Measurements from ENCODE around the gene CYB5A.

DNA sequence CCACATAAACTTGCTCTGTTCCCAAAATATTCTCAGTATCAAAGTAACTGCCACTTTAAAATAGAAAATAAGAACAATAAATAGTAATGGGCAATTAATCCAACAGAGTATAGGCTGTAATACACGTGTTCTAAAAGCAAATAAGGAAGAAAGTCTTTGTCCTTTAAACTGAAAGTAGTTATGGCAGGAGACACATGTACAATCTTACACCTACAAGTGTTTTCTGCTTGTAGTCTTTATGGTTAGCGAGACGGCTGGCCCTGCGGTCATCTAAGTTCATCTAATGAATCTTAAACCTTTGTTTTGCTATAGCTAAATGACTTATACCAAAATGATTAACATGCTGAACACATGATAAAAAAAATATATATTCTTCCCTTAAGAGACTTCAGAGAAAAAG, 32.4 kb downstream of the CYB5A start:
- TF ChIP-seq, protein P1, sequence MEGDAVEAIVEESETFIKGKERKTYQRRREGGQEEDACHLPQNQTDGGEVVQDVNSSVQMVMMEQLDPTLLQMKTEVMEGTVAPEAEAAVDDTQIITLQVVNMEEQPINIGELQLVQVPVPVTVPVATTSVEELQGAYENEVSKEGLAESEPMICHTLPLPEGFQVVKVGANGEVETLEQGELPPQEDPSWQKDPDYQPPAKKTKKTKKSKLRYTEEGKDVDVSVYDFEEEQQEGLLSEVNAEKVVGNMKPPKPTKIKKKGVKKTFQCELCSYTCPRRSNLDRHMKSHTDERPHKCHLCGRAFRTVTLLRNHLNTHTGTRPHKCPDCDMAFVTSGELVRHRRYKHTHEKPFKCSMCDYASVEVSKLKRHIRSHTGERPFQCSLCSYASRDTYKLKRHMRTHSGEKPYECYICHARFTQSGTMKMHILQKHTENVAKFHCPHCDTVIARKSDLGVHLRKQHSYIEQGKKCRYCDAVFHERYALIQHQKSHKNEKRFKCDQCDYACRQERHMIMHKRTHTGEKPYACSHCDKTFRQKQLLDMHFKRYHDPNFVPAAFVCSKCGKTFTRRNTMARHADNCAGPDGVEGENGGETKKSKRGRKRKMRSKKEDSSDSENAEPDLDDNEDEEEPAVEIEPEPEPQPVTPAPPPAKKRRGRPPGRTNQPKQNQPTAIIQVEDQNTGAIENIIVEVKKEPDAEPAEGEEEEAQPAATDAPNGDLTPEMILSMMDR (IDR thresholded peaks at IDR 0.05), result no peak
- TF ChIP-seq POLR2A (IDR thresholded peaks at IDR 0.05), result no peak

Data from uterus (tissue), 2 donors.